Ovary (tissue), 9 donors: ENCODE data around the gene RPS6KA5. TPM values are rescaled to one million over a fixed set of nuclear protein-coding genes. Genes with fewer than 3 reads are reported as not detected.
"Not testable (repeated sequence)": the region's sequence is repeated elsewhere in the genome, so short reads cannot be mapped to it uniquely, and the experiment has no call there.

Source experiments
- DNase-seq, 5 donors: peaks; one replicate each; pipeline ENCODE4 v3.0.0-alpha.2; 2019 to 2020
- H3K27ac ChIP-seq, 2 donors: fragments of 200-600 bp; one replicate each; pipeline versions ENCODE4 v1.5.1 to v1.8.0; 2019 to 2022
- H3K27me3 ChIP-seq: fragments of 200-600 bp; one replicate; pipeline ENCODE4 v1.8.0; 2022
- H3K36me3 ChIP-seq: fragments of 200-600 bp; sonication (generic); one replicate; pipeline ENCODE4 v1.5.1; 2019
- H3K4me1 ChIP-seq: one replicate; pipeline ENCODE4 v1.8.1; 2013; ENCODE audit warnings: mild to moderate bottlenecking, moderate library complexity; ENCODE audit not compliant: insufficient read depth
- H3K4me3 ChIP-seq: fragments of 200-600 bp; sonication (generic); one replicate; pipeline ENCODE4 v1.5.1; 2017
- H3K9me3 ChIP-seq, 2 donors: fragments of 200-600 bp in 1 of 2; sonication (generic) in 1 of 2; one replicate each; pipeline versions ENCODE4 v1.5.1 to v1.8.1; 2013 to 2019; ENCODE audit warnings: mild to moderate bottlenecking in 1 of 2, moderate library complexity in 1 of 2
- EP300 ChIP-seq: sonication (generic); formaldehyde crosslinking; IDR thresholded peaks from one replicate; pipeline ENCODE4 v1.6.1; 2017; ENCODE audit warnings: antibody characterized with exemption
- POLR2A ChIP-seq: fragments of 450-650 bp; IDR thresholded peaks from one replicate; pipeline ENCODE4 v1.6.1; 2017; ENCODE audit warnings: antibody characterized with exemption, mild to moderate bottlenecking, moderate library complexity
- WGBS, 3 donors: extraction: QIAGEN DNeasy Blood & Tissue Kit in 1 of 3; methylation state at CpG; one replicate each; pipeline versions ENCODE4 v1.1.5 to v1.1.7; 2013 to 2017; 5-methylcytosine and 5-hydroxymethylcytosine counted together
- intact Hi-C, 4 donors: fragments of 100-400 bp; cut with DNase I; formaldehyde crosslinking; loops; one replicate each; pipeline versions ENCODE4 v1.11.0 to v1.15.1; 2022 to 2023
- polyA plus RNA-seq, 2 donors: library from polyadenylated mRNA; stranded (reverse); fragments of 200-250 nt in 1 of 2; fragments of 350-450 nt in 1 of 2; fragmentation: Illumina TruSeq in 1 of 2; extraction: RNeasy Lipid Tissue Mini Kit (QIAGEN cat#74804) in 1 of 2; gene quantifications; one replicate each; pipeline ENCODE4 v1.2.3, GENCODE V29; 2013 to 2014
- total RNA-seq, 7 donors: library from RNA; depleted of rRNA in 2 of 7; stranded (reverse); fragments of >200 nt in 2 of 7; fragmentation: NEBNext Ultra II Directional in 3 of 7; extraction: Animal tissue kit (Norgen Biotek cat#: 25700) in 3 of 7; gene quantifications; one replicate each; pipeline versions ENCODE4 v1.1.0 to v1.2.4, GENCODE V29; 2016 to 2023
- TF ChIP-seq, protein P1 (sequence below), 3 donors: fragments of 450-650 bp in 2 of 3; fragments of 200-600 bp in 1 of 3; IDR thresholded peaks; one replicate each; pipeline versions ENCODE4 v1.5.1 to v1.8.0; 2016 to 2022; ENCODE audit warnings: antibody characterized with exemption in 3 of 3, mild to moderate bottlenecking in 1 of 3
- donor health status: DM: no; HTN: no; CAD: no; lungs with moderate emphysema.
- donor health status: DM: no; HTN: no; CAD: no.
- donor health status: Bipolar disorder and iron deficiency.
- donor health status: DM: yes; HTN: yes; CAD: no.
- donor health status: DM: no; HTN: no; CAD: no.
- donor health status: DM: yes; HTN: yes; CAD: no.

The RPS6KA5 gene
- total and polyA plus RNA-seq, 9 donors: 3.8 to 19.0 (median 8.4) TPM

DNA sequence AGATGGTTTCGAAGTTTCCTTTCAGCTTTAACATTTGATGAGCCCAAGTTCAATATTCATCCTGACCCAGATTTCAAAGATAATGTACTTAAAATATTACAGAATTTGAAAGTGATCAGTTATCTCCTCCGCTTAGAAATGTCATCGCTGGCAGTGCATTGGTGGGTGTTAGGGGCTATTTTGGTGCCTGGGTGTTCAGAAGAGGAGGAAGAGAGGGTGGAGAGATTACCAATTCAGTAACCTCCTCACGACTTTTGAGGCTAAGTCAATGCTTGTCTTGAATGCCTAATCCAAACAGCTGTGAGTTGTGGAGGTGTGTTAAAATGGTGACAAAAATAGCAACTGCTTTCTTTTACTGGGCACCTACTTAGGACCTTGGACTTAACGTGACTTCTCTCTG, 39.7 kb upstream of the RPS6KA5 start:
- DNase-seq: no peak
- H3K4me1 ChIP-seq: no peaks in the 10 kb centered on the region
- no peaks in the 10 kb centered on the region for H3K9me3 ChIP-seq
- TF ChIP-seq, protein P1, sequence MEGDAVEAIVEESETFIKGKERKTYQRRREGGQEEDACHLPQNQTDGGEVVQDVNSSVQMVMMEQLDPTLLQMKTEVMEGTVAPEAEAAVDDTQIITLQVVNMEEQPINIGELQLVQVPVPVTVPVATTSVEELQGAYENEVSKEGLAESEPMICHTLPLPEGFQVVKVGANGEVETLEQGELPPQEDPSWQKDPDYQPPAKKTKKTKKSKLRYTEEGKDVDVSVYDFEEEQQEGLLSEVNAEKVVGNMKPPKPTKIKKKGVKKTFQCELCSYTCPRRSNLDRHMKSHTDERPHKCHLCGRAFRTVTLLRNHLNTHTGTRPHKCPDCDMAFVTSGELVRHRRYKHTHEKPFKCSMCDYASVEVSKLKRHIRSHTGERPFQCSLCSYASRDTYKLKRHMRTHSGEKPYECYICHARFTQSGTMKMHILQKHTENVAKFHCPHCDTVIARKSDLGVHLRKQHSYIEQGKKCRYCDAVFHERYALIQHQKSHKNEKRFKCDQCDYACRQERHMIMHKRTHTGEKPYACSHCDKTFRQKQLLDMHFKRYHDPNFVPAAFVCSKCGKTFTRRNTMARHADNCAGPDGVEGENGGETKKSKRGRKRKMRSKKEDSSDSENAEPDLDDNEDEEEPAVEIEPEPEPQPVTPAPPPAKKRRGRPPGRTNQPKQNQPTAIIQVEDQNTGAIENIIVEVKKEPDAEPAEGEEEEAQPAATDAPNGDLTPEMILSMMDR (IDR thresholded peaks at IDR 0.05): no peak
- TF ChIP-seq EP300: no peak
- TF ChIP-seq POLR2A: no peak
- intact Hi-C loops: no loop called here
- H3K4me3 ChIP-seq: no peak overlapping the region
- H3K36me3 ChIP-seq: no peaks in the 10 kb centered on the region
- WGBS, 3 donors: 84 to 87% (median 85%) methylated on average over 5 of the region's 5 CpGs
- no peaks in the 10 kb centered on the region for H3K27me3 ChIP-seq
- H3K27ac ChIP-seq: no peak overlapping the region

DNA sequence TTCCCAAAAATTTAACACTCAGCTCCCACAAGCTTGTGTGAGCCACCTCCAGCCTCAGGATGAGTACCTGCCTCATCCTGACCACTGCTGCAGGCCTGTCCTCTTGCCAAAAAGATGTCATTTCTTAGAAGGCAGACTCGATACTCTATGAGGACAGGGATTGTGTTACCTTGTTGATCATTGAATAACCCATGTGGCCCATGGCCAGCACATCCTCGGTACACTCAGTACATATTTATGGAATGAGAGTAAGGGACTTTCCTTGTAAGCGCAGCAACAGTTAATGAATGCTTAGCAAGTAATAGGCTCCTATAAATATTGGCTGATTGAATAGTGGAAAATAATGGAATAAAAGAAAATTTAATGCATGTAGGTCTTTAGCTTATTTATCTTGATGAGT, 38.1 kb upstream of the RPS6KA5 start:
- no peak for DNase-seq
- Histone ChIP-seq H3K36me3 (no peaks in the 10 kb centered on the region), H3K4me3 (no peak overlapping the region), H3K4me1 (no peaks in the 10 kb centered on the region), H3K27me3 (no peaks in the 10 kb centered on the region), H3K9me3 (no peaks in the 10 kb centered on the region), H3K27ac (no peak overlapping the region)
- intact Hi-C loops: no loop called here
- WGBS, 3 donors: 75 to 78% (median 75%) methylated on average over 3 of the region's 3 CpGs
- TF ChIP-seq POLR2A (no peak), EP300 (no peak)
- TF ChIP-seq, protein P1 (IDR thresholded peaks at IDR 0.05): no peak

DNA sequence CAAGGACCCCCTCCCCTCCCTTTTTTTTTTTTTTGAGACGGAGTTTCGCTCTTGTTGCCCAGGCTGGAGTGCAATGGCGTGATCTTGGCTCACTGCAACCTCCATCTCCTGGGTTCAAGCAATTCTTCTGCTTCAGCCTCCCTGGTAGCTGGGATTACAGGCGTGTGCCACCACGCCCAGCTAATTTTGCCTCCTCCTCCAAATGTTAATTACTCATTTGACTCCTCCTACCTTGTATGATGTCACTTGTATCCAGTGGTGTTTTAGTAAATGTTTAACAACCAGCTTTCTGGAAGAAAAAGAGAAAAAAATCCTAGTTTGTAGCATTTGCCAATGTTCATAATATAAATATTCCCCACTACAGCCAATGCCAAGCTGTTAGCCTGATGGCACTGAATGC, 37.2 kb upstream of the RPS6KA5 start:
- H3K9me3 ChIP-seq, DNase-seq, H3K27me3 ChIP-seq, H3K4me3 ChIP-seq, intact Hi-C loops, H3K27ac ChIP-seq, H3K4me1 ChIP-seq, H3K36me3 ChIP-seq: not testable (repeated sequence)
- WGBS, 3 donors: 84 to 93% (median 90%) methylated on average over 5 of the region's 5 CpGs

DNA sequence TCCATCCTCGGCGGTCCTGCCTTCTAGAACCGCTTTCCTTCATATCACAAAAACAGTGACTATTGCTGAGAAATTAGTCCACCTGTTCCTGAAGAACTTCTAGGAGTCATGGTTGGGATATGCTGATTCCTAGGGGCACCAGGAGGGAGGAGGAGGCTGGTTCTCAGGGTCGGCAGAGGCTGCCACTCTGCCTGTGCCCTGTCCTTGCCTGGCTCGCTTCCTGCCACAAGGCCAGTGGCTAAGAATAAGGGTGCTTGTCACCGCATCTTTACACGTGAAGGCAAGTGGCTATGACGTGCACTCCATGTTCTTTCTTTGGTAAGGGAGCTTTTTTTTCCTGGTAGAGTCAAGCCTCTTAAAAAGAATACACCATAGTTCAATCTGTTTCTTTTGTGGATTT, 34.7 kb upstream of the RPS6KA5 start:
- H3K4me3 ChIP-seq: no peak overlapping the region
- H3K27ac ChIP-seq: no peak overlapping the region
- no peaks in the 10 kb centered on the region for H3K9me3 ChIP-seq
- H3K36me3 ChIP-seq: no peaks in the 10 kb centered on the region
- H3K4me1 ChIP-seq: no peaks in the 10 kb centered on the region
- no peak for DNase-seq
- intact Hi-C loops: no loop called here
- 80 to 87% (median 83%) methylated on average over 8 of the region's 8 CpGs for WGBS, 3 donors
- H3K27me3 ChIP-seq: no peaks in the 10 kb centered on the region
- no peak for TF ChIP-seq POLR2A
- TF ChIP-seq, protein P1 (IDR thresholded peaks at IDR 0.05): no peak
- no peak for TF ChIP-seq EP300

DNA sequence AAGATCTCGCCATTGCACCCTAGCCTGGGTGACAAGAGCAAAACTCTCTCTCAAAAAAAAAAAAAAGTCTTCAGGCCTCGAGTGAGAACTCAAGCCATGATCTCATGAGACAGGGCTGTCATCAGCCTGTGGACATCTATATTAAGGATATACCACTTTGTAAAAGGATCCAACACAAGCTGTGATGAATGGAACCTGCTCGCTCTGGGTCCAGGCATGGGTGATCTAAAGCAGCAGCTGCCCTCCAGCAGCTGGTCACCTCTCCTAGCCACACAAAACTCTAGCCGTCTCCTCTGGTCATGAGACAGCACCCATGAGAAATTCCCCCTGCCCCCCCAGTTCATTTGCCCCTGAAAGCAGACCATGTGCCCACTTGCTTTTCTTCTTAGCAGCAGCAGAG, 34.3 kb upstream of the RPS6KA5 start:
- intact Hi-C loops: no loop called here
- TF ChIP-seq EP300 (no peak), POLR2A (no peak)
- TF ChIP-seq, protein P1 (IDR thresholded peaks at IDR 0.05): no peak
- H3K4me3 ChIP-seq: no peak overlapping the region
- H3K4me1 ChIP-seq: no peaks in the 10 kb centered on the region
- H3K9me3 ChIP-seq: no peaks in the 10 kb centered on the region
- WGBS, 3 donors: 85 to 94% (median 92%) methylated on average over 4 of the region's 4 CpGs
- H3K36me3 ChIP-seq: no peaks in the 10 kb centered on the region
- DNase-seq: no peak
- H3K27ac ChIP-seq: no peak overlapping the region
- no peaks in the 10 kb centered on the region for H3K27me3 ChIP-seq

DNA sequence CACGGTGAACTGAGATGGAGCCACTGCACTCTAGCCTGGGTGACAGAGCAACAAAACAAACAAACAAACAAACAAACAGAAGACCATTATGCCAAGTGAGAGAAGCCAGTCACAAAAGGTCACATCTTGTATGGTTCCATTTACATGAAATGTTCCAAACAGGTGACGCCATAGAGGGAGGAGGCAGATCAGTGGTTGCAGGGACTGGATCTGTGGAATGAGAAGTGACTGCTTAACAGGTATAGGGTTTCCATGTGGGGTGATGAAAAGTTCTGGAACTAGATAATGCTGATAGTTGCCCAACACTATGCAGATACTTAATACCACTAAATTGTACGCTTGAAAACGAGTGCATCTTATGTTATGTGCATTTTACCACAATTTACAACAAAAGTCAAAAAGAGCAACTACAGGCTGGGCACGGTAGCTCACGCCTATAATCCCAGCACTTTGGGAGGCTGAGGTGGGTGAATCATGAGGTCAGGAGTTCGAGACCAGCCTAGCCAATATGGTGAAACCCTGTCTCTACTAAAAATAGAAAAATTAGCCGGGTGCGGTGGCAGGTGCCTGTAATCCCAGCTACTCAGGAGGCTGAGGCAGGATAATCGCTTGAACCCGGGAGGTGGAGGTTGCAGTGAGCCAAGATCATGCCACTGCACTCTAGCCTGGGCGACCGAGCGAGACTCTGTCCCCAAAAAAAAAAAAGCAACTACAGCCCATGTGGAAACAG, 33.5 kb upstream of the RPS6KA5 start:
- intact Hi-C loops, H3K27me3 ChIP-seq, DNase-seq, H3K27ac ChIP-seq, H3K9me3 ChIP-seq, H3K4me1 ChIP-seq, H3K4me3 ChIP-seq, H3K36me3 ChIP-seq: not testable (repeated sequence)
- WGBS, 3 donors: 94 to 97% (median 96%) methylated on average over 14 of the region's 14 CpGs
